AG08396 (cell line): Measurements from ENCODE around the gene CHST13.
"Not testable (repeated sequence)": the region's sequence is repeated elsewhere in the genome, so short reads cannot be mapped to it uniquely, and the experiment has no call there.

ENCODE experiments used
- DNase-seq: peaks from one replicate; pipeline ENCODE4 v3.0.0; 2012; ENCODE audit warnings: low spot score, mixed read lengths

Gene CHST13

GRCh38 chr3:126555795-126556636, 32.1 kb downstream of the CHST13 start:
- no peak for DNase-seq

- DNase-seq = no peak
Observed at GRCh38 chr3:126556637-126557414, 32.9 kb downstream of the CHST13 start.

GRCh38 chr3:126557415-126557745, 33.4 kb downstream of the CHST13 start:
- no peak for DNase-seq

GRCh38 chr3:126557761-126558160, 33.8 kb downstream of the CHST13 start:
- no peak for DNase-seq

- no peak for DNase-seq
Observed at GRCh38 chr3:126558336-126559071, 34.5 kb downstream of the CHST13 start, which contains the start of gene C3orf22. Gene C3orf22 (minus strand): TSS chr3:126558932. CDS start chr3:126553390, 5,542 bp downstream.

GRCh38 chr3:126562737-126563276, 38.9 kb downstream of the CHST13 start:
- no peak for DNase-seq

- no peak for DNase-seq
Observed at GRCh38 chr3:126567696-126568438, 43.9 kb downstream of the CHST13 start.

- DNase-seq = no peak
Observed at GRCh38 chr3:126568776-126569342, 44.9 kb downstream of the CHST13 start.

GRCh38 chr3:126569390-126569975, 45.5 kb downstream of the CHST13 start:
- DNase-seq = no peak

GRCh38 chr3:126570103-126570541, 46.2 kb downstream of the CHST13 start:
- no peak for DNase-seq

GRCh38 chr3:126571078-126571477, 47.1 kb downstream of the CHST13 start:
- no peak for DNase-seq

- DNase-seq = no peak
Observed at GRCh38 chr3:126573492-126574117, 49.6 kb downstream of the CHST13 start.

- no peak for DNase-seq
Observed at GRCh38 chr3:126577261-126577660, 53.3 kb downstream of the CHST13 start.

- no peak for DNase-seq
Observed at GRCh38 chr3:126578702-126579101, 54.7 kb downstream of the CHST13 start.

- DNase-seq = no peak
Observed at GRCh38 chr3:126580746-126581145, 56.8 kb downstream of the CHST13 start.

GRCh38 chr3:126581569-126581968, 57.6 kb downstream of the CHST13 start:
- DNase-seq = no peak

GRCh38 chr3:126582311-126582710, 58.4 kb downstream of the CHST13 start:
- DNase-seq = no peak

GRCh38 chr3:126591515-126591914, 67.6 kb downstream of the CHST13 start:
- DNase-seq = not testable (repeated sequence)
